Peyer's patch (tissue), 4 donors: ENCODE results near the gene THAP4. TPM values are rescaled to one million over a fixed set of nuclear protein-coding genes. Genes with fewer than 3 reads are reported as not detected.
"Not testable (repeated sequence)": the region's sequence is repeated elsewhere in the genome, so short reads cannot be mapped to it uniquely, and the experiment has no call there.

ENCODE experiments used
- DNase-seq, 3 donors: peaks; one replicate each; pipeline ENCODE4 v3.0.0-alpha.2; 2017 to 2019
- H3K27ac ChIP-seq, 4 donors: fragments of 200-600 bp; sonication (generic); one replicate each; pipeline ENCODE4 v1.5.1; 2016 to 2019
- H3K27me3 ChIP-seq, 2 donors: fragments of 200-600 bp; sonication (generic); one replicate each; pipeline ENCODE4 v1.5.1; 2019
- H3K36me3 ChIP-seq, 3 donors: fragments of 200-600 bp; sonication (generic); one replicate each; pipeline ENCODE4 v1.5.1; 2016 to 2019
- H3K4me1 ChIP-seq, 4 donors: fragments of 200-600 bp; sonication (generic); one replicate each; pipeline ENCODE4 v1.5.1; 2016 to 2019
- H3K4me3 ChIP-seq, 4 donors: fragments of 200-600 bp; sonication (generic); 1 replicate in 3 of 4; 2 replicates in 1 of 4; pipeline ENCODE4 v1.5.1; 2016 to 2019; ENCODE audit warnings: mild to moderate bottlenecking in 1 of 4
- H3K9me3 ChIP-seq, 4 donors: fragments of 200-600 bp; sonication (generic); one replicate each; pipeline ENCODE4 v1.5.1; 2016 to 2019; ENCODE audit warnings: mild to moderate bottlenecking in 1 of 4
- CTCF ChIP-seq, 6 experiments: fragments of 450-650 bp in 4 of 6; fragments of 200-600 bp in 2 of 6; sonication (generic) in 1 of 6; IDR thresholded peaks; one replicate each; pipeline ENCODE4 v1.5.1; 2017 to 2019; ENCODE audit warnings: antibody characterized with exemption in 6 of 6, mild to moderate bottlenecking in 3 of 6, moderate library complexity in 1 of 6
- POLR2A ChIP-seq, 2 donors: fragments of 450-650 bp; IDR thresholded peaks; one replicate each; pipeline ENCODE4 v1.5.1; 2017; ENCODE audit warnings: antibody characterized with exemption in 2 of 2, mild to moderate bottlenecking in 2 of 2, moderate library complexity in 2 of 2
- total RNA-seq, 4 donors: library from RNA; depleted of rRNA; stranded (reverse); fragments of >200 nt; gene quantifications; one replicate each; pipeline ENCODE4 v1.1.0, GENCODE V29; 2016

THAP4 gene
- total RNA-seq, 4 donors from 2014 or later: 46.4 to 90.0 (median 71.8) TPM

GRCh38 chr2:241577413-241578122 is 59.4 kb downstream of the THAP4 start:
- DNase-seq: peak in 1 of 3 donors; percentile 31
- TF ChIP-seq POLR2A (IDR thresholded peaks at IDR 0.05): no peak
- no peak for TF ChIP-seq CTCF (IDR thresholded peaks at IDR 0.05)
- H3K27ac ChIP-seq: no peak overlapping the region

GRCh38 chr2:241576293-241576654 is 60.7 kb downstream of the THAP4 start:
- no peaks in the 10 kb centered on the region for H3K27me3 ChIP-seq
- no peaks in the 10 kb centered on the region for H3K9me3 ChIP-seq
- H3K36me3 ChIP-seq: peaks cover 0 to 18% (median 0%) of the 10 kb centered on the region in 3 donors
- TF ChIP-seq CTCF (IDR thresholded peaks at IDR 0.05) (no peak), POLR2A (IDR thresholded peaks at IDR 0.05) (no peak)
- H3K4me3 ChIP-seq: no peak overlapping the region
- H3K4me1 ChIP-seq: no peaks in the 10 kb centered on the region
- no peak overlapping the region for H3K27ac ChIP-seq
- peak in 1 of 3 donors; percentile 24 for DNase-seq

More at GRCh38 chr2:241577413-241578122, 59.4 kb downstream of the THAP4 start:
- Histone ChIP-seq H3K4me1 (no peaks in the 10 kb centered on the region), H3K36me3 (peaks cover 0 to 21% (median 0%) of the 10 kb centered on the region in 3 donors), H3K27me3 (no peaks in the 10 kb centered on the region), H3K9me3 (no peaks in the 10 kb centered on the region), H3K4me3 (no peak overlapping the region)

GRCh38 chr2:241575624-241576292 is 61.2 kb downstream of the THAP4 start:
- no peak for TF ChIP-seq CTCF (IDR thresholded peaks at IDR 0.05)
- TF ChIP-seq POLR2A (IDR thresholded peaks at IDR 0.05): no peak
- H3K4me3 ChIP-seq: no peak overlapping the region
- H3K27ac ChIP-seq: no peak overlapping the region
- H3K36me3 ChIP-seq: peaks cover 0 to 18% (median 0%) of the 10 kb centered on the region in 3 donors
- no peaks in the 10 kb centered on the region for H3K9me3 ChIP-seq
- H3K4me1 ChIP-seq: no peaks in the 10 kb centered on the region
- no peaks in the 10 kb centered on the region for H3K27me3 ChIP-seq
- DNase-seq: peak in 1 of 3 donors; percentile 15

GRCh38 chr2:241574911-241575623 is 61.9 kb downstream of the THAP4 start:
- H3K9me3 ChIP-seq: no peaks in the 10 kb centered on the region
- no peak overlapping the region for H3K4me3 ChIP-seq
- H3K27ac ChIP-seq: no peak overlapping the region
- TF ChIP-seq CTCF (IDR thresholded peaks at IDR 0.05) (no peak), POLR2A (IDR thresholded peaks at IDR 0.05) (no peak)
- peaks cover 0 to 18% (median 0%) of the 10 kb centered on the region in 3 donors for H3K36me3 ChIP-seq
- no peaks in the 10 kb centered on the region for H3K27me3 ChIP-seq
- no peaks in the 10 kb centered on the region for H3K4me1 ChIP-seq
- peak in 1 of 3 donors; percentile 14 for DNase-seq

GRCh38 chr2:241573741-241574140 is 63.2 kb downstream of the THAP4 start:
- Histone ChIP-seq H3K4me1 (no peaks in the 10 kb centered on the region), H3K36me3 (peaks cover 0 to 18% (median 0%) of the 10 kb centered on the region in 3 donors), H3K27me3 (no peaks in the 10 kb centered on the region), H3K4me3 (no peak overlapping the region), H3K9me3 (no peaks in the 10 kb centered on the region), H3K27ac (no peak overlapping the region)
- TF ChIP-seq POLR2A (IDR thresholded peaks at IDR 0.05) (no peak), CTCF (IDR thresholded peaks at IDR 0.05) (no peak)
- no peak for DNase-seq

GRCh38 chr2:241572915-241573651 is 63.9 kb downstream of the THAP4 start:
- peaks cover 0 to 18% (median 0%) of the 10 kb centered on the region in 3 donors for H3K36me3 ChIP-seq
- not testable (repeated sequence) for DNase-seq, H3K27me3 ChIP-seq, H3K4me1 ChIP-seq, H3K4me3 ChIP-seq, H3K9me3 ChIP-seq, H3K27ac ChIP-seq
